HepG2 (cell line): ENCODE measurements around the gene KDM3A. TPM values are rescaled to one million over a fixed set of nuclear protein-coding genes. Genes with fewer than 3 reads are reported as not detected.

Source experiments
- ATAC-seq: fragments of 200-7000 bp; cut with Tn5 transposase; 3 replicates; pipeline ENCODE4 v1.9.1; 2020; ENCODE audit warnings: mild to moderate bottlenecking, moderate library complexity
- BruUV-seq: library from RNA; stranded (reverse); fragments of 400-500 nt; replicated peaks from 2 replicates; lab custom pipeline; 2021; lab: Mats Ljungman, UMichigan
- CTCF ChIA-PET: fragments of 300-600 bp; formaldehyde crosslinking; extraction: SDS; loops from one replicate; lab custom pipeline; 2021; ENCODE audit warnings: low total read pairs, inconsistent platforms, low intra/inter-chr PET ratio; lab: Yijun Ruan, JAX
- POLR2A ChIA-PET: fragments of 350-600 bp; sonication (Branson Sonifier 250); formaldehyde crosslinking; loops from one replicate; lab custom pipeline; 2020; ENCODE audit warnings: antibody characterized with exemption, inconsistent platforms; lab: Yijun Ruan, JAX
- DNase-seq: peaks from one replicate; pipeline ENCODE4 v3.0.0-alpha.2; 2015; ENCODE audit warnings: low spot score
- FAIRE-seq: peaks from 3 replicates; lab custom pipeline; 2011; peaks lifted over from hg19 to GRCh38; lab: Jason Lieb, UNC
- H2AFZ ChIP-seq: one replicate; pipeline ENCODE4 v1.6.1; 2011; ENCODE audit warnings: low read length, inconsistent platforms
- H3K27ac ChIP-seq: fragments of 300-600 bp; 3 replicates; pipeline ENCODE4 v1.8.0; 2011; ENCODE audit warnings: mixed run types, mild to moderate bottlenecking, mixed read lengths, low read length, inconsistent platforms; ENCODE audit not compliant: insufficient read depth; ENCODE audit errors: extremely low read length
- H3K27me3 ChIP-seq, 2 experiments: fragments of 200-600 bp in 1 of 2; 2 replicates in 1 of 2; 3 replicates in 1 of 2; pipeline versions ENCODE4 v1.6.0 to v1.8.0; 2011; ENCODE audit warnings: low read length in 2 of 2, mild to moderate bottlenecking in 2 of 2, moderate library complexity in 2 of 2, inconsistent platforms in 1 of 2; ENCODE audit not compliant: insufficient read depth in 2 of 2, control insufficient read depth in 1 of 2
- H3K36me3 ChIP-seq, 2 experiments: fragments of 200-600 bp in 1 of 2; replicated peaks in 1 of 2; 2 replicates in 1 of 2; 3 replicates in 1 of 2; pipeline versions ENCODE4 v1.5.1 to v1.8.0; 2011; ENCODE audit warnings: low read length in 2 of 2, inconsistent platforms in 1 of 2; ENCODE audit not compliant: insufficient read depth in 2 of 2, control insufficient read depth in 1 of 2
- H3K4me1 ChIP-seq: 2 replicates; pipeline ENCODE4 v1.5.1; 2012; ENCODE audit warnings: low read length, inconsistent platforms; ENCODE audit not compliant: insufficient read depth
- H3K4me2 ChIP-seq: 2 replicates; pipeline ENCODE4 v1.6.0; 2011; ENCODE audit warnings: low read depth, low read length, inconsistent platforms
- H3K4me3 ChIP-seq, 3 experiments: fragments of 200-600 bp in 1 of 3; sonication (generic), shearing (Covaris generic) in 1 of 3; replicated peaks in 1 of 3; 2 replicates each; pipeline ENCODE4 v1.5.1; 2011 to 2016; ENCODE audit warnings: low read length in 3 of 3, inconsistent platforms in 2 of 3, low read depth in 2 of 3, mild to moderate bottlenecking in 2 of 3, control low read depth in 1 of 3, mixed read lengths in 1 of 3; ENCODE audit not compliant: insufficient read depth in 1 of 3
- H3K79me2 ChIP-seq: one replicate; pipeline ENCODE4 v1.6.1; 2011; ENCODE audit warnings: low read length, inconsistent platforms; ENCODE audit not compliant: insufficient read depth
- H3K9ac ChIP-seq: 2 replicates; pipeline ENCODE4 v1.6.0; 2011; ENCODE audit warnings: mild to moderate bottlenecking, low read depth, low read length, inconsistent platforms; ENCODE audit not compliant: insufficient read depth
- H3K9me3 ChIP-seq: 2 replicates; pipeline ENCODE4 v1.5.1; 2012; ENCODE audit warnings: mild to moderate bottlenecking, low read length
- H4K20me1 ChIP-seq: 2 replicates; pipeline ENCODE4 v1.6.0; 2011; ENCODE audit warnings: inconsistent platforms, mild to moderate bottlenecking, low read length, moderate library complexity; ENCODE audit not compliant: insufficient read depth
- CEBPB ChIP-seq: IDR thresholded peaks from 2 replicates; pipeline ENCODE4 v1.6.1; 2011; ENCODE audit warnings: low read depth, low read length, improper control_type of control experiment, borderline replicate concordance
- GTF2F1 ChIP-seq: fragments of 150-350 bp; IDR thresholded peaks from 2 replicates; pipeline ENCODE4 v1.6.1; 2014; ENCODE audit warnings: low read length
- MTA1 ChIP-seq: sonication (generic); formaldehyde crosslinking; IDR thresholded peaks from 2 replicates; pipeline ENCODE4 v1.4.0; 2020; ENCODE audit warnings: missing genetic modification reagents, mild to moderate bottlenecking, borderline replicate concordance
- ZFP36 ChIP-seq: fragments of 150-350 bp; IDR thresholded peaks from 2 replicates; pipeline ENCODE4 v1.6.1; 2018; ENCODE audit warnings: borderline replicate concordance, low read length, low read depth; ENCODE audit not compliant: partially characterized antibody
- ZKSCAN5 ChIP-seq: sonication (generic); formaldehyde crosslinking; IDR thresholded peaks from 2 replicates; pipeline ENCODE4 v1.5.1; 2020; ENCODE audit warnings: mild to moderate bottlenecking, missing genetic modification reagents
- ZNF207 ChIP-seq: fragments of 450-650 bp; IDR thresholded peaks from 2 replicates; pipeline ENCODE4 v1.6.1; 2016; ENCODE audit warnings: antibody characterized with exemption, borderline replicate concordance
- ZNF546 ChIP-seq: sonication (generic); formaldehyde crosslinking; conservative IDR thresholded peaks from 2 replicates; pipeline ENCODE4 v1.8.1; 2023; ENCODE audit warnings: mild to moderate bottlenecking, missing genetic modification reagents
- ZNF768 ChIP-seq: sonication (generic); formaldehyde crosslinking; IDR thresholded peaks from 2 replicates; pipeline ENCODE4 v1.4.0; 2020; ENCODE audit warnings: missing genetic modification reagents
- ZNF784 ChIP-seq: sonication (generic); formaldehyde crosslinking; IDR thresholded peaks from 2 replicates; pipeline ENCODE4 v1.5.1; 2020; ENCODE audit warnings: missing genetic modification reagents, mild to moderate bottlenecking, borderline replicate concordance
- ZNF816 ChIP-seq: sonication (generic); formaldehyde crosslinking; IDR thresholded peaks from 2 replicates; pipeline ENCODE4 v1.8.0; 2022; ENCODE audit warnings: missing genetic modification reagents, mild to moderate bottlenecking, borderline replicate concordance
- ZSCAN31 ChIP-seq: sonication (generic); formaldehyde crosslinking; IDR thresholded peaks from 2 replicates; pipeline ENCODE4 v1.5.0; 2020; ENCODE audit warnings: low read depth, mild to moderate bottlenecking, missing genetic modification reagents
- in situ Hi-C: cut with HindIII; loops from 2 replicates; pipeline ENCODE4 v1.10.0; 2017; ENCODE audit warnings: low pct_unique_long_range_greater_than_20kb; ENCODE audit not compliant: extremely low pct_ligation_motif_present
- intact Hi-C: fragments of 100-400 bp; cut with micrococcal nuclease; formaldehyde crosslinking; loops from one replicate; pipeline ENCODE4 v1.10.0; 2022; ENCODE audit not compliant: unreplicated experiment
- polyA plus RNA-seq, 8 experiments: library from polyadenylated mRNA; depleted of rRNA in 3 of 8; stranded (reverse) in 7 of 8; unstranded in 1 of 8; fragments of >200 nt; fragmentation: Illumina TruSeq in 4 of 8; extraction: Trizol in 4 of 8; gene quantifications; 2 replicates each; pipeline versions ENCODE4 v1.2.1 to v1.2.3, GENCODE V29; 2011 to 2016; ENCODE audit warnings: low read depth in 4 of 8, missing spikeins in 1 of 8, mixed read lengths in 1 of 8; ENCODE audit not compliant: insufficient read depth in 1 of 8
- total RNA-seq, 5 experiments: library from RNA; depleted of rRNA; stranded (reverse); fragments of >200 nt; fragmentation: Illumina TruSeq; extraction: Trizol; gene quantifications; 2 replicates each; pipeline ENCODE4 v1.2.3, GENCODE V29; 2016; ENCODE audit warnings: low read depth in 1 of 5

KDM3A gene
- total and polyA plus RNA-seq, 2 of the 13 experiments (the other 11 are each of a cell fraction or from before 2014, with no cell fraction given), result 21.0 to 70.2 TPM

GRCh38 chr2:86477349-86477748 lies 36.2 kb downstream of the KDM3A start:
- H3K4me2 ChIP-seq, result no peak overlapping the region
- ChIA-PET CTCF (no interaction called here), POLR2A (no interaction called here)
- no peaks in the 10 kb centered on the region for H3K79me2 ChIP-seq
- in situ Hi-C loops (no loop called here), intact Hi-C loops (no loop called here)
- 0 out of 2 replicates have a peak, but pooled peaks cover 7% of the 10 kb centered on the region for H3K4me1 ChIP-seq
- DNase-seq, result no peak
- peaks cover 57 to 98% of the 10 kb centered on the region in 2 experiments for H3K36me3 ChIP-seq
- no peak overlapping the region for H2AFZ ChIP-seq
- no peak overlapping the region for H3K4me3 ChIP-seq
- H3K9me3 ChIP-seq, result no peaks in the 10 kb centered on the region
- FAIRE-seq, result no peak
- no peak for TF ChIP-seq ZSCAN31
- no peak for TF ChIP-seq ZKSCAN5 (CRISPR knock-in tag)
- TF ChIP-seq CEBPB, result no peak
- TF ChIP-seq ZNF784, result no peak
- TF ChIP-seq ZNF816, result no peak
- no peak for TF ChIP-seq ZNF768
- TF ChIP-seq ZNF207, result no peak
- no peak for TF ChIP-seq GTF2F1
- TF ChIP-seq MTA1 (CRISPR knock-in tag), result no peak
- no peak for TF ChIP-seq ZNF546 (CRISPR knock-in tag)
- TF ChIP-seq ZFP36, result no peak
- H3K9ac ChIP-seq, result no peak overlapping the region
- H3K27me3 ChIP-seq, result no peaks in the 10 kb centered on the region
- no peak; the same call in 2 of the 3 replicates for ATAC-seq
- H3K27ac ChIP-seq, result no peak overlapping the region
- no TSS peak for BruUV-seq
- no peaks in the 10 kb centered on the region for H4K20me1 ChIP-seq
